HepG2 (cell line): Measurements from ENCODE around the gene EIF1. TPM values are rescaled to one million over a fixed set of nuclear protein-coding genes. Genes with fewer than 3 reads are reported as not detected.
A peak's percentile ranks its signal among the peaks of the same experiment; 100 is the strongest.

ENCODE experiments used
- ARID4A ChIP-seq: sonication (generic); formaldehyde crosslinking; IDR thresholded peaks from 2 replicates; pipeline ENCODE4 v1.5.0; 2020; ENCODE audit warnings: mild to moderate bottlenecking, missing genetic modification reagents, borderline replicate concordance
- ATF5 ChIP-seq: sonication (generic); formaldehyde crosslinking; IDR thresholded peaks from 2 replicates; pipeline ENCODE4 v1.4.0; 2020; ENCODE audit warnings: mild to moderate bottlenecking, low read depth, missing genetic modification reagents
- CEBPZ ChIP-seq: IDR thresholded peaks from 2 replicates; pipeline ENCODE4 v1.6.1; 2012; ENCODE audit warnings: low read length, improper control_type of control experiment
- FOXK2 ChIP-seq: fragments of 450-650 bp; IDR thresholded peaks from 2 replicates; pipeline ENCODE4 v1.6.1; 2016
- HNRNPK ChIP-seq: fragments of 200-400 bp; formaldehyde crosslinking; IDR thresholded peaks from 2 replicates; pipeline ENCODE4 v1.6.1; 2018; ENCODE audit warnings: low read length, low read depth, moderate library complexity, mild to moderate bottlenecking; ENCODE audit not compliant: poor library complexity, severe bottlenecking
- HNRNPUL1 ChIP-seq: fragments of 200-400 bp; formaldehyde crosslinking; IDR thresholded peaks from 2 replicates; pipeline ENCODE4 v1.6.1; 2017; ENCODE audit warnings: low read depth, mild to moderate bottlenecking, low read length, moderate library complexity
- POGZ ChIP-seq: sonication (generic); formaldehyde crosslinking; IDR thresholded peaks from 2 replicates; pipeline ENCODE4 v1.4.0; 2020; ENCODE audit warnings: mild to moderate bottlenecking, missing genetic modification reagents
- PRPF4 ChIP-seq: fragments of 200-400 bp; formaldehyde crosslinking; IDR thresholded peaks from 2 replicates; pipeline ENCODE4 v1.6.1; 2016; ENCODE audit warnings: low read length, low read depth; ENCODE audit not compliant: poor library complexity, severe bottlenecking
- SALL2 ChIP-seq: sonication (generic); formaldehyde crosslinking; IDR thresholded peaks from 2 replicates; pipeline ENCODE4 v1.8.1; 2023; ENCODE audit warnings: mild to moderate bottlenecking, missing genetic modification reagents, inconsistent platforms
- SIX4 ChIP-seq: sonication (generic); formaldehyde crosslinking; IDR thresholded peaks from 2 replicates; pipeline ENCODE4 v1.4.0; 2020; ENCODE audit warnings: missing genetic modification reagents
- TSC22D2 ChIP-seq: sonication (generic); formaldehyde crosslinking; IDR thresholded peaks from 2 replicates; pipeline ENCODE4 v1.5.1; 2020; ENCODE audit warnings: missing genetic modification reagents, mild to moderate bottlenecking, borderline replicate concordance
- YEATS4 ChIP-seq: sonication (generic); formaldehyde crosslinking; IDR thresholded peaks from 2 replicates; pipeline ENCODE4 v1.4.0; 2020; ENCODE audit warnings: missing genetic modification reagents, borderline replicate concordance
- ZMYM3 ChIP-seq: sonication (generic); formaldehyde crosslinking; IDR thresholded peaks from 2 replicates; pipeline ENCODE4 v1.5.1; 2020; ENCODE audit warnings: mild to moderate bottlenecking, missing genetic modification reagents
- ZNF121 ChIP-seq: sonication (generic); formaldehyde crosslinking; IDR thresholded peaks from 2 replicates; pipeline ENCODE4 v1.5.0; 2020; ENCODE audit warnings: mild to moderate bottlenecking, missing genetic modification reagents
- ZNF207 ChIP-seq: fragments of 450-650 bp; IDR thresholded peaks from 2 replicates; pipeline ENCODE4 v1.6.1; 2016; ENCODE audit warnings: antibody characterized with exemption, borderline replicate concordance
- ZNF225 ChIP-seq: sonication (generic); formaldehyde crosslinking; IDR thresholded peaks from 2 replicates; pipeline ENCODE4 v1.4.0; 2020; ENCODE audit warnings: mild to moderate bottlenecking, missing genetic modification reagents
- ZNF33A ChIP-seq: sonication (generic); formaldehyde crosslinking; IDR thresholded peaks from 2 replicates; pipeline ENCODE4 v1.5.1; 2020; ENCODE audit warnings: missing genetic modification reagents, mild to moderate bottlenecking, moderate library complexity, borderline replicate concordance
- ZNF503 ChIP-seq: sonication (generic); formaldehyde crosslinking; IDR thresholded peaks from 2 replicates; pipeline ENCODE4 v1.4.0; 2020; ENCODE audit warnings: missing genetic modification reagents
- ZNF75D ChIP-seq: sonication (generic); formaldehyde crosslinking; IDR thresholded peaks from 2 replicates; pipeline ENCODE4 v1.8.1; 2023; ENCODE audit warnings: missing genetic modification reagents, mild to moderate bottlenecking, borderline replicate concordance
- ZSCAN12 ChIP-seq: sonication (generic); formaldehyde crosslinking; IDR thresholded peaks from 2 replicates; pipeline ENCODE4 v1.9.0; 2021; ENCODE audit warnings: mild to moderate bottlenecking, missing genetic modification reagents
- polyA plus RNA-seq, 8 experiments: library from polyadenylated mRNA; depleted of rRNA in 3 of 8; stranded (reverse) in 7 of 8; unstranded in 1 of 8; fragments of >200 nt; fragmentation: Illumina TruSeq in 4 of 8; extraction: Trizol in 4 of 8; gene quantifications; 2 replicates each; pipeline versions ENCODE4 v1.2.1 to v1.2.3, GENCODE V29; 2011 to 2016; ENCODE audit warnings: low read depth in 4 of 8, missing spikeins in 1 of 8, mixed read lengths in 1 of 8; ENCODE audit not compliant: insufficient read depth in 1 of 8
- total RNA-seq, 5 experiments: library from RNA; depleted of rRNA; stranded (reverse); fragments of >200 nt; fragmentation: Illumina TruSeq; extraction: Trizol; gene quantifications; 2 replicates each; pipeline ENCODE4 v1.2.3, GENCODE V29; 2016; ENCODE audit warnings: low read depth in 1 of 5

The EIF1 gene
- total and polyA plus RNA-seq, 2 of the 13 experiments (the other 11 are each of a cell fraction or from before 2014, with no cell fraction given): 147 to 517 TPM

- TF ChIP-seq ATF5 (no peak), ARID4A (CRISPR knock-in tag) (no peak; the same call in 1 of the 2 replicates), ZNF121 (CRISPR knock-in tag) (no peak), ZNF75D (CRISPR knock-in tag) (no peak), ZNF207 (no peak), ZNF503 (no peak), YEATS4 (CRISPR knock-in tag) (no peak), FOXK2 (no peak), CEBPZ (no peak), ZSCAN12 (CRISPR knock-in tag) (no peak), ZNF33A (CRISPR knock-in tag) (no peak), HNRNPK (no peak), TSC22D2 (CRISPR knock-in tag) (peak; percentile 12; the same call in 1 of the 2 replicates), ZNF225 (CRISPR knock-in tag) (0 out of 2 replicates have a peak, but pooled peaks have one; percentile 41), PRPF4 (no peak), SALL2 (CRISPR knock-in tag) (no peak), POGZ (CRISPR knock-in tag) (no peak), ZMYM3 (CRISPR knock-in tag) (peak; percentile 21; the same call in 1 of the 2 replicates), HNRNPUL1 (no peak), SIX4 (no peak)
Measured at GRCh38 chr17:41738077-41738800, 49.6 kb downstream of the EIF1 start (continued).
